IPS-NIHi7 (cell line): ENCODE measurements around the gene IFITM1.
"Not testable (repeated sequence)": the region's sequence is repeated elsewhere in the genome, so short reads cannot be mapped to it uniquely, and the experiment has no call there.

Experiments
- DNase-seq: peaks from one replicate; pipeline ENCODE4 v3.0.0; 2012; ENCODE audit warnings: mixed read lengths; ENCODE audit errors: extremely low spot score

IFITM1 gene

DNA sequence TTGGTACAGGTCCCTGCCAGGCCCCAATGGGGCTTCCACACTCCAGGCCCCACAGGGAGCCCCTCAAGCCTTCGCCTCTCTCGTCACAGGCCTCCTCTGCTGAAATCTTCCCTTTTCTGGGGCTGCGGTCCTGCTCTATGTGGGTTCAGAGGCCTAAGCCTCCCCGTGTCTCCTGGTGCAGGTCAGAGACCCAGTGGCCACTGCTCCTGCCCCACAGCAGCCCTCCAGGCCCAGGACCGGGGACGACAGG is 12.7 kb downstream of the IFITM1 start:
- DNase-seq, result no peak

- peak; percentile 1 for DNase-seq
Measured at GRCh38 chr11:326842-327580, 13.2 kb downstream of the IFITM1 start.

DNA sequence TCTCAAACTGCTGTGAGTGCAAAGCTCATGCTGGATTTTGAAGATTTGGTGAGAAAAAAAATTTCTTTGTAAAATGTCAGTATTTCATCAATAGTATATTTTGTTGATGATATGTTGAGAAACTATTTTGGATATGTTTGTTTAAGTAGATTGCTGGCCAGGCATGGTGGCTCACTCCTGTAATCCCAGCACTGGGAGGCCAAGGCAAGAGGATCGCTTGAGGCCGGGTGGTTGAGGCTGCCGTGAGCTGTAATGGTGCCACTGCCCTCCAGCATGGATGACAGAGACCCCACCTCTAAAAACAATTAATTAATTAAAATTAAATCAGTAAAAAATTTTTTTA is 13.7 kb downstream of the IFITM1 start:
- no peak for DNase-seq

GRCh38 chr11:328012-328411 is 14.2 kb downstream of the IFITM1 start:
- peak; percentile 2 for DNase-seq

- not testable (repeated sequence) for DNase-seq
Measured at GRCh38 chr11:328516-329100, 14.8 kb downstream of the IFITM1 start.

DNA sequence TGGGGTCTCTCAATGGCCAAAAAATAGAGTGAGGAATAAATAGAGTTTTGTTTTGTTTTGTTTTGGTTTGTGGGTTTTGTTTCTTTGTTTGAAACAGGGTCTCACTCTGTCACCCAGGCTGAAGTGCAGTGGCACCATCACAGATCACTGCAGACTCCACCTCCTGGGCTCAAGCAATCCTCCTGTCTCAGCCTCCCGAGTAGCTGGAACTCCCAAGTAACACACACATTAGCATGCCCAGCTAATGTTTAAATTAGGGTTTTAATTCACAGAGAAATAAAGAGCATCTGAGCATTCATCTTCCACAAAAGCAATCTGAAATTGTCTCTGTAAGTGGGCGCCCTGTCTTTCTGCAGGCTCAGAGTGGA is 16.0 kb downstream of the IFITM1 start:
- DNase-seq, result no peak

GRCh38 chr11:330307-330693 is 16.5 kb downstream of the IFITM1 start:
- peak; percentile 1 for DNase-seq

- DNase-seq, result peak; percentile 1
Measured at GRCh38 chr11:330694-331357, 17.0 kb downstream of the IFITM1 start.

- peak; percentile 1 for DNase-seq
Measured at GRCh38 chr11:331358-332060, 17.7 kb downstream of the IFITM1 start.

- peak; percentile 0 for DNase-seq
Measured at GRCh38 chr11:332651-333480, 19.0 kb downstream of the IFITM1 start.

GRCh38 chr11:333616-334263 is 19.9 kb downstream of the IFITM1 start:
- not testable (repeated sequence) for DNase-seq

- peak; percentile 73 for DNase-seq
Measured at GRCh38 chr11:334264-334994, 20.6 kb downstream of the IFITM1 start.

- no peak for DNase-seq
Measured at GRCh38 chr11:335779-336658, 22.2 kb downstream of the IFITM1 start.

- DNase-seq, result no peak
Measured at GRCh38 chr11:336659-337198, 22.9 kb downstream of the IFITM1 start.

DNA sequence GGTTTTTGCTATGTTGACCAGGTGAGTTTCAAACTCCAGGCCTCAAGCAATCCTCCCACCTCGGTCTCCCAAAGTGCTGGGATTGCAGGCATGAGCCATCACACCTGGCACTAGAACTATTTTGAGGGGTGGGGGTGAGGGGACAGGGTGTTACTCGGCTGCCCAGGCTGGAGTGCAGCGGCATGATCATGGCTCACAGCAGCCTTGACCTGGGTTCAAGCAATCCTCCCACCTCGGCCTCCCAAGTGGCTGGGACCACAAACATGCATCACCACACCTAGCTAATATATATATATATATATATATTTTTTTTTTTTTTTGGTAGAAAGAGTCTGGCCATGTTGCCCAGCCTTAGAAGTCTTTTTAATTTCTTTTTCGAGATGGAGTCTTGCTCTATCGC is 23.9 kb downstream of the IFITM1 start:
- DNase-seq, result no peak

DNA sequence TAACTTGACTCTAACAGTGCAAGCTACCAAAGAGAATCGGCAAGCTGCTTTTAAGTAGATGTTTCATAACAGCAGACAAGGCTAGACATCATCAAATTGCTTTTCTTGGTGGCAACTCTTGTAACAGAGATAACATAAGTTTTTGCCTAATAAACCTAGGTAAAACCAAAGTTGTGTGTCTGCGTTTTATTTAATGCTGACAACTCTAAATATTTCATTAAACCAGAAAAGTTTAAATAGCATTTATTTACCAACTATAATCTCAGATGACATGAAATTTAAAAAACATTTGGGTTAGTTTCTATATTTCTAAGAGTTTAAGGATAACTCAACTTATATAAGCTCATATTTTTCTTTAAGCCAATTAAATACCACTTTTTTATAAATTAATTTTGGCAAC is 26.1 kb downstream of the IFITM1 start:
- DNase-seq, result no peak

DNA sequence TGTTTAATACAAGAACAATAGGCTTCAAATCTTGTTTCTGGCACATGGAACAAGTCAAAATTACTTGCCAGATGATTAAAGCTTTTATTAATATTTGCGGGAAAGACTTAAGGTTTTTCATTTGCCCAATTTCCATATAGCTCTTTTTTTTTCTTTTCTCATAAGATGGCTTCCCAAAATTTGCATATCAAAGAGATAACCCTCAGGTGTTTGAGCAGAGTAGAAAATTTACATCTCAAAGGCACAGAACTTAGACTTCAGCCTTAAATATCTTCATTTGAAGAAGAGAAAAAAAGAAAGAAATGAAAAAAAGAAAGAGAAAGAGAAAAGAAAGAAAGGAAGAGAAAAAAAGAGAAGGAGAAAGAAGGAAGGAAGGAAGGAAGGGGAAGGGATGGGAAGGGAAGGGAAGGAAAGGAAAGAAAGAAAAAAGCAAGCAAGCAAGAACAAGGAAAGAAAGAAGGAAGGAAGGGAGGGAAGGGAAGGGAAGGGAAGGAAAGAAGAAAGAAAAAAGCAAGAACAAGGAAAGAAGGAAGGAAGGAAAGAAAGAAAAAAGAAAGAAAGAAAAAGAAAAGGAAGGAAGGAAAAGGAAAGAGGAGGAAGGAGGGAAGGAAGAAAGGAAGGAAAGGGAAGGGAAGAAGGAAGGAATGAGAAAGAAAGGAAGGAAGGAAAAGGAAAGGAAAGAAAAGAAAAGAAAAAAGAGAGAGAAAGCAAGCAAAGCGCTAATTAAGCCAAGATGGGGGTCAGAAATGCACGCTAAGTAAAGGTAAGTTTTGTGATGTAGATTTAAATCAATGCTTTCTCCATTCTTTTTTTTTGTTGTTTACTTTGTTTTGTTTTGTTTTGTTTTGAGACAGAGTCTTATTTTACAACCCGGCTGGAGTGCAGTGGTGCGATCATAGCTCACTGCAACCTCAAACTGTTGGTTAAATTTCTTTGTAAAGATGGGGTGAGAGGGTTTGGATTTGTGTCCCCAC is 27.0 kb downstream of the IFITM1 start:
- DNase-seq, result no peak

DNA sequence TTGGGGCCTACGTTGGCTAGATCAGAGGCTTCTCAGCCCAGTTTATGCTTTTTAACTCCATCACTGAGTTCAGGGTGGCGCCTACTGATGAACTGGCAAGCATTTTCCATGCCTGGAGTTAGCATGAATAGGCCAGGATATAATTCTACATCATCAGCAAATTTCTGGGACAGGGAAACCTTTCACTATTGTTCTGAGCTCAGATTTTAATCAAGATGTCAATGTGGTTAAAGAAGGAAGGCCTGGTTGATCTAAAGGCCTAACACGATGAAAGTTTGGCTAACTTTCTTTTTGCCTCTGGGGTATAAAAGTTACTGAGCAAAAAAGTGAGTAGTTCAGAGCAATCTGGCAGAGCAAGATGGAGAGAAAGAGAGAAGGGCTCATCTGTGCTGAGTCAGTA is 28.5 kb downstream of the IFITM1 start:
- no peak for DNase-seq
